GM19351 (cell line): ENCODE data around the gene ZNF618.

Source experiments
- ATAC-seq: cut with Tn5 transposase; IDR thresholded peaks from one replicate; pipeline ENCODE4 v1.9.1; 2021; ENCODE audit warnings: mild to moderate bottlenecking, moderate library complexity; ENCODE audit not compliant: unreplicated experiment

Gene ZNF618

GRCh38 chr9:113999256-114000062 is 123.3 kb downstream of the ZNF618 start:
- no peak for ATAC-seq

GRCh38 chr9:114000063-114000454 is 124.0 kb downstream of the ZNF618 start:
- no peak for ATAC-seq

- no peak for ATAC-seq
These were observed 124.7 kb downstream of the ZNF618 start for GRCh38 chr9:114000671-114001409.

GRCh38 chr9:114001410-114001685 is 125.2 kb downstream of the ZNF618 start:
- ATAC-seq: no peak

GRCh38 chr9:114001794-114002261 is 125.7 kb downstream of the ZNF618 start:
- ATAC-seq: no peak

GRCh38 chr9:114002271-114002985 is 126.3 kb downstream of the ZNF618 start:
- no peak for ATAC-seq

- no peak for ATAC-seq
These were observed 126.9 kb downstream of the ZNF618 start for GRCh38 chr9:114002986-114003350.

GRCh38 chr9:114003351-114003750 is 127.2 kb downstream of the ZNF618 start:
- ATAC-seq: no peak

GRCh38 chr9:114003758-114004157 is 127.6 kb downstream of the ZNF618 start:
- no peak for ATAC-seq

- no peak for ATAC-seq
These were observed 128.2 kb downstream of the ZNF618 start for GRCh38 chr9:114004221-114004716.

- ATAC-seq: no peak
These were observed 129.5 kb downstream of the ZNF618 start for GRCh38 chr9:114005371-114006154.

- no peak for ATAC-seq
These were observed 130.0 kb downstream of the ZNF618 start for GRCh38 chr9:114006155-114006550.

- no peak for ATAC-seq
These were observed 131.0 kb downstream of the ZNF618 start for GRCh38 chr9:114006931-114007691.

- no peak for ATAC-seq
These were observed 132.0 kb downstream of the ZNF618 start for GRCh38 chr9:114007991-114008666.

- no peak for ATAC-seq
These were observed 132.7 kb downstream of the ZNF618 start for GRCh38 chr9:114008667-114009410.

GRCh38 chr9:114011313-114011712 is 135.2 kb downstream of the ZNF618 start:
- no peak for ATAC-seq

- no peak for ATAC-seq
These were observed 136.0 kb downstream of the ZNF618 start for GRCh38 chr9:114012126-114012525.

- ATAC-seq: no peak
These were observed 137.9 kb downstream of the ZNF618 start for GRCh38 chr9:114014044-114014443.

- ATAC-seq: no peak
These were observed 139.5 kb downstream of the ZNF618 start for GRCh38 chr9:114015607-114016006.
